Activated B cell treated with CpG ODN at 0.5 μM for 24 hours (primary cell): ENCODE data around the gene OSBPL8. TPM values are rescaled to one million over a fixed set of nuclear protein-coding genes. Genes with fewer than 3 reads are reported as not detected.
"Not testable (repeated sequence)": the region's sequence is repeated elsewhere in the genome, so short reads cannot be mapped to it uniquely, and the experiment has no call there.

Source experiments
- ATAC-seq: fragments of 200-7000 bp; cut with Tn5 transposase; one replicate; pipeline ENCODE4 v1.10.0; 2021; ENCODE audit warnings: low read depth, mild to moderate bottlenecking, moderate library complexity
- CTCF ChIA-PET: fragments of 350-600 bp; sonication (Branson Sonifier 250); formaldehyde crosslinking; loops from one replicate; lab custom pipeline; 2021; ENCODE audit warnings: antibody characterized with exemption; lab: Charles Lee
- POLR2A ChIA-PET: fragments of 350-600 bp; sonication (Branson Sonifier 250); formaldehyde crosslinking; loops from one replicate; lab custom pipeline; 2021; ENCODE audit warnings: antibody characterized with exemption; lab: Charles Lee
- DNase-seq: peaks from one replicate; pipeline ENCODE4 v3.0.0; 2022
- H3K27ac Mint-ChIP-seq: one replicate; pipeline ENCODE4 v1.8.0; 2020; ENCODE audit warnings: mixed read lengths
- H3K27me3 Mint-ChIP-seq: one replicate; pipeline ENCODE4 v1.8.0; 2021; ENCODE audit warnings: mixed read lengths
- H3K36me3 Mint-ChIP-seq: one replicate; pipeline ENCODE4 v1.8.0; 2021; ENCODE audit warnings: low read depth, mixed read lengths
- H3K4me1 Mint-ChIP-seq: one replicate; pipeline ENCODE4 v1.8.0; 2021; ENCODE audit warnings: mixed read lengths
- H3K4me3 Mint-ChIP-seq: one replicate; pipeline ENCODE4 v1.8.0; 2020; ENCODE audit warnings: mild to moderate bottlenecking, mixed read lengths
- H3K9me3 Mint-ChIP-seq: one replicate; pipeline ENCODE4 v1.8.0; 2020; ENCODE audit warnings: mixed read lengths
- intact Hi-C: fragments of 100-400 bp; cut with micrococcal nuclease; formaldehyde crosslinking; loops from one replicate; pipeline ENCODE4 v1.15.1; 2024
- total RNA-seq: library from RNA; stranded (reverse); gene quantifications from 2 replicates; pipeline ENCODE4 v1.2.3, GENCODE V29; 2022
- TF ChIP-seq, protein P1 (sequence below): fragments of 200-600 bp; IDR thresholded peaks from one replicate; pipeline ENCODE4 v1.8.0; 2022; ENCODE audit warnings: antibody characterized with exemption, mild to moderate bottlenecking

OSBPL8 gene
- total RNA-seq, 1 donor from 2014 or later = 79.6 TPM

DNA sequence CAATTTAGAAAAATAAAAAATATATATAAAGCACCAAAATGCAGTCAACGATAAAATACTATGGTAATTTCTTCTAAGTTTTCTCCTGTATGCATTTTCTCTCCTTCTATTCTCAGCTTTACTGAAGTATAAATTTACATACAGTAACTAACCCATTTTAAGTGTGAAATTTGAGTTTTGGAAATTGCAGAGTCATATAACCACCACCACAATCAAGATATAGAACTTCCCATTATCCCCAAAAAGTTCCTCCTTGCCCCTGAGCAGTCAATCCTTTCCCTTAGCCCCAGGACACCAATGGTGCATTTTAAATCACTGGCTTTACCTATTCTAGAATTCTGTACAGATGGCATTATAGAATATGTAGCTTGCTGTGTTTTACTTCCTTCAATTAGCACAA, 180.3 kb downstream of the OSBPL8 start:
- Mint-ChIP-seq H3K27ac (no peak overlapping the region), H3K9me3 (no peaks in the 10 kb centered on the region), H3K36me3 (peaks cover 69% of the 10 kb centered on the region), H3K27me3 (no peaks in the 10 kb centered on the region), H3K4me3 (no peak overlapping the region), H3K4me1 (no peaks in the 10 kb centered on the region)
- ChIA-PET POLR2A (no interaction called here), CTCF (no interaction called here)
- TF ChIP-seq, protein P1, sequence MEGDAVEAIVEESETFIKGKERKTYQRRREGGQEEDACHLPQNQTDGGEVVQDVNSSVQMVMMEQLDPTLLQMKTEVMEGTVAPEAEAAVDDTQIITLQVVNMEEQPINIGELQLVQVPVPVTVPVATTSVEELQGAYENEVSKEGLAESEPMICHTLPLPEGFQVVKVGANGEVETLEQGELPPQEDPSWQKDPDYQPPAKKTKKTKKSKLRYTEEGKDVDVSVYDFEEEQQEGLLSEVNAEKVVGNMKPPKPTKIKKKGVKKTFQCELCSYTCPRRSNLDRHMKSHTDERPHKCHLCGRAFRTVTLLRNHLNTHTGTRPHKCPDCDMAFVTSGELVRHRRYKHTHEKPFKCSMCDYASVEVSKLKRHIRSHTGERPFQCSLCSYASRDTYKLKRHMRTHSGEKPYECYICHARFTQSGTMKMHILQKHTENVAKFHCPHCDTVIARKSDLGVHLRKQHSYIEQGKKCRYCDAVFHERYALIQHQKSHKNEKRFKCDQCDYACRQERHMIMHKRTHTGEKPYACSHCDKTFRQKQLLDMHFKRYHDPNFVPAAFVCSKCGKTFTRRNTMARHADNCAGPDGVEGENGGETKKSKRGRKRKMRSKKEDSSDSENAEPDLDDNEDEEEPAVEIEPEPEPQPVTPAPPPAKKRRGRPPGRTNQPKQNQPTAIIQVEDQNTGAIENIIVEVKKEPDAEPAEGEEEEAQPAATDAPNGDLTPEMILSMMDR = no peak
- intact Hi-C loops = no loop called here
- DNase-seq (no peak), ATAC-seq (no peak)

DNA sequence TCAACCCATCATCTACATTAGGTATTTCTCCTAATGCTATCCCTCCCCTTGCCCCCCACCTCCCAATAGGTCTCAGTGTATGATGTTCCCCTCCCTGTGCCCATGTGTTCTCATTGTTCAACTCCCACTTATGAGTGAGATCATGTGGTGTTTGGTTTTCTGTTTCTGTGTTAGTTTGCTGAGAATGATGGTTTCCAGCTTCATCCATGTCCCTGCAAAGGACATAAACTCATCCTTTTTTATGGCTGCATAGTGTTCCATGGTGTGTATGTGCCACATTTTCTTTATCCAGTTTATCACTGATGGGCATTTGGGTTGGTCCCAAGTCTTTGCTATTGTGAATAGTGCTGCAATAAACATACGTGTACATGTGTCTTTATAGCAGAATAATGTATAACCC, 182.7 kb downstream of the OSBPL8 start:
- H3K4me1 Mint-ChIP-seq, DNase-seq, intact Hi-C loops, H3K4me3 Mint-ChIP-seq, ATAC-seq, CTCF ChIA-PET, H3K9me3 Mint-ChIP-seq, H3K27me3 Mint-ChIP-seq, H3K27ac Mint-ChIP-seq, POLR2A ChIA-PET: not testable (repeated sequence)
- H3K36me3 Mint-ChIP-seq = peaks cover 68% of the 10 kb centered on the region

DNA sequence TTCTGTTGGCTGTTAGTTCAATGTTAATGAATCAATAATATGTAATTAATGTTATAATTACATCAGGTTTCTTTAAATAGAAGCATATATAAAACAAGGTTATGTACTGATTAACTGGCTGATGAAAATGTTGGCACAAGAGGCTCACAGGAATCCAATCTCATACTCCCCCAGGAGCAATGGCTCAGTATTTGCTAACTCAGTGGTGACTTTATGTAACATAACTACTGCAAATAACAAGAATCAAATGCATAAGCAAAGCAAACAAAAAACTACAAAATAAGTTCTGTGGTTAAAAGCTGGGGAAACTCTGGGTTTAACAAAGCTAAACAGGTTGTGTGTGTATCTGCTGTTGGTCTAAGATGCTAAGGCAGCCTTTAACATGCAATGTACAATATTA, 183.6 kb downstream of the OSBPL8 start:
- POLR2A ChIA-PET = no interaction called here
- ATAC-seq = no peak
- no peak for DNase-seq
- H3K4me1 Mint-ChIP-seq = no peaks in the 10 kb centered on the region
- H3K9me3 Mint-ChIP-seq = no peaks in the 10 kb centered on the region
- CTCF ChIA-PET = no interaction called here
- H3K4me3 Mint-ChIP-seq = no peak overlapping the region
- H3K36me3 Mint-ChIP-seq = peaks cover 73% of the 10 kb centered on the region
- no peaks in the 10 kb centered on the region for H3K27me3 Mint-ChIP-seq
- H3K27ac Mint-ChIP-seq = no peak overlapping the region
- intact Hi-C loops = no loop called here
- TF ChIP-seq, protein P1 = no peak

DNA sequence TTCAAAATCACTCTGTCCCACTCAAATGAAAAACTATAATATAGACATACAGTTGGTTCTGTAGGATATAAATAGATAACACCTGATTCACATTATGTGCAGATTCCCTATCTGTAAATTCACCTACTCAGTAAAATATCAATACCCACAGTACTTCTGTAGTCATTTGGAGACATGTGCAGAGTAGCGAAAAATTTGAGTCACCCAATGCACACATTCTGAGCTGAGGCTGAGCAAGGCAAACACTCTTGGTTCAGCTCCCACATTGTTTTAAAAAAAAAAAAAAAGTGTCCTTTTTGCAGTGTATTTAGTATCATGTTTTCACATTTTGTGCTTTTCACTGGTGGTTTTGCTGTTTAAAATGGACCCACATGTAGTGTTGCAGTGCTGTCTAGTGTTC, 184.1 kb downstream of the OSBPL8 start:
- ChIA-PET CTCF (no interaction called here), POLR2A (no interaction called here)
- intact Hi-C loops = no loop called here
- DNase-seq (no peak), ATAC-seq (no peak)
- Mint-ChIP-seq H3K9me3 (no peaks in the 10 kb centered on the region), H3K4me1 (no peaks in the 10 kb centered on the region), H3K27me3 (no peaks in the 10 kb centered on the region), H3K4me3 (no peak overlapping the region), H3K27ac (no peak overlapping the region), H3K36me3 (peaks cover 75% of the 10 kb centered on the region)
- TF ChIP-seq, protein P1 = no peak

DNA sequence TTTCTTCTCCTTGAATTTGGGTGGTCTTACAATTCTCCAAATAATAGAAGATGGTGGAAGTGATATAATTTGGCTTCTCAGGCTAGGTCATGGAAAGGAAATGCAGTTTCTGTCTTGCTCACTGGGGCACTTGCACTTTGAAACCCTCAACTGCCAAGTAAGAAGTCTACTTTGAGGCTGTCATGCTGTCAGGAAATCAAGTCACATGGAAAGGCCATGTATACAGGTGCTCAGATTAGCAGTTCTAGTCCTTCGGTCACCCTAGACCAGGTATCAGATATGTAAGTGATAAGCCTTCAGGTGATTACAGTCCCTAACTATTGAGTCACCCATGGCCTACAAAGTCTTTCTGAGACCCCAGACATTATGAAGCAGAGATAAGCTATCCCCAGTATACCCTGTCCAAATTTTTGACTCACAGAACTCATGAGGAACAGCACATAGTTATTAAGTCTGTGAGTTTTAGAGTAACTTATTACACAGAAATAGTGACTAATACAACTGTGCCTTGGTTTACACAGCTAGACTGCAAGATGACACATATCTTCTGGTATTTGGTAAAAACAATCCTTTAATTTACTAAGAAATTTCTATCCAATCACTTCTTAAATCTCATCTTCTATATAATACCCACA, 185.1 kb downstream of the OSBPL8 start:
- TF ChIP-seq, protein P1 = no peak
- DNase-seq (no peak), ATAC-seq (no peak)
- ChIA-PET POLR2A (no interaction called here), CTCF (no interaction called here)
- Mint-ChIP-seq H3K27me3 (no peaks in the 10 kb centered on the region), H3K36me3 (peaks cover 79% of the 10 kb centered on the region), H3K27ac (no peak overlapping the region), H3K4me1 (no peaks in the 10 kb centered on the region), H3K9me3 (no peaks in the 10 kb centered on the region), H3K4me3 (no peak overlapping the region)
- intact Hi-C loops = no loop called here

DNA sequence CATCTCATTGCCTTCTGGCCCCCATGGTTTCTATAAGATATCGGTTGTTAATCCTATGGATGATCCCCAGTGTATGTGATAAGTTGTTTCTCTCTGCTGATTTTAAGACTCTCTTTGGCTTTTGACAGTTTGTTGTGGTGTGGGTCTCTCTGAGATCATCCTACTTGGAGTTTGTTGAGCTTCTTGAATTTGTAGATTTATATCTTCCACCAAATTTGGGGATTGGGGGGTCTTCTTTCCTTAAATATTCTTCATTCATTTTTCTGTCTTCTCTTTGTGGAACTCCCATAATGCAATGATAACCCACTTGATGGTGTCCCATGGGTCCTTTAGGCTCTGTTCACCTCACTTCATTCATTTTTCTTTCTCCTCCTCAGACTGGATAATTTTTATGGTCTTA, 191.3 kb downstream of the OSBPL8 start:
- DNase-seq = no peak
- CTCF ChIA-PET = interaction anchor here (1.4 kb wide), 1 partner anchor 36 kb away, joined by 3 read pairs; no protein-coding TSS in a partner anchor
- POLR2A ChIA-PET = no interaction called here
- Mint-ChIP-seq H3K9me3 (peaks cover 2% of the 10 kb centered on the region), H3K4me3 (no peak overlapping the region), H3K27ac (no peak overlapping the region), H3K4me1 (no peaks in the 10 kb centered on the region), H3K27me3 (no peaks in the 10 kb centered on the region), H3K36me3 (peaks cover 85% of the 10 kb centered on the region)
- intact Hi-C loops = no loop called here
- TF ChIP-seq, protein P1 = no peak
- ATAC-seq = no peak
